Measurements from ENCODE around the gene PIGS. TPM values are rescaled to one million over a fixed set of nuclear protein-coding genes. Genes with fewer than 3 reads are reported as not detected.

Gene PIGS
- total RNA-seq, 1 donor from 2014 or later: 71.5 TPM

DNA sequence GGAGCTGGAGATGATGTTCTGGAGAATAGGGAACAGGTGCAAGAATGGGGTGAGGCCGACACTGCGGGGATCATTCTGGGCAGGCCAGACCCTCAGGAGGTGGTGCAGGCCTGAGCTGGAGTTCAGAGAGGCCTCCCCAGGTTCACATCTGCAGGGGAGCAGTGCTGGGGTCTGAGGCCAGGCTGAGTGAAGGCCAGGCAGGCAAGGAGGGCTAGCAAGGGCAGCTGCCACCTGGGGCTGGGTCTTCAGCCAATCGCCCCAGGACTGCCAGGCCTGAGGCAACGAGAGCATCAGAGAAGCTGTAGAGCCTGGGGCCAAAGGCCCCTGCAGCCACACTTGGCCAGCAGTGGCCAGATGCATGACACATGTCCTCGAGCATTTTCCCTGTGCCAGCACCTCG is 50.6 kb downstream of the PIGS start:
- no peak overlapping the region for H3K9ac ChIP-seq (ENCODE audit: low read length)
- FAIRE-seq (no peak), DNase-seq (ENCODE audit: low read depth) (no peak)
- peaks cover 2% of the 10 kb centered on the region for H3K36me3 Mint-ChIP-seq (ENCODE audit: low read depth, unreplicated experiment)
- no peaks in the 10 kb centered on the region for H4K20me1 ChIP-seq (ENCODE audit: insufficient read depth, low read length)
- no peak overlapping the region for H3K27ac ChIP-seq (ENCODE audit: low read depth, low read length)
- H3K27me3 Mint-ChIP-seq (ENCODE audit: low read depth, unreplicated experiment): peaks cover 46% of the 10 kb centered on the region
- no peak overlapping the region for H2AFZ ChIP-seq (ENCODE audit: low read depth, low read length)
- peaks cover 4% of the 10 kb centered on the region for H3K9me3 Mint-ChIP-seq (ENCODE audit: unreplicated experiment)
- no peak for TF ChIP-seq CTCF (IDR thresholded peaks at IDR 0.05; ENCODE audit: insufficient read depth, low read depth, low read length)
- no peak for TF ChIP-seq EZH2 (IDR thresholded peaks at IDR 0.05; ENCODE audit: insufficient read depth, low read length)
- peaks cover 10% of the 10 kb centered on the region for H3K4me1 ChIP-seq (ENCODE audit: insufficient read depth, low read length)
- H3K9me3 ChIP-seq (ENCODE audit: insufficient read depth, low read depth, low read length): no peaks in the 10 kb centered on the region
- no peak overlapping the region for H3K4me2 ChIP-seq (ENCODE audit: low read length)
- peaks cover 2% of the 10 kb centered on the region for H3K27me3 ChIP-seq (ENCODE audit: insufficient read depth, low read length)
- H3K27ac Mint-ChIP-seq (ENCODE audit: unreplicated experiment): no peak overlapping the region
- H3K4me3 Mint-ChIP-seq (ENCODE audit: unreplicated experiment): no peak overlapping the region
- no peaks in the 10 kb centered on the region for H3K79me2 ChIP-seq (ENCODE audit: insufficient read depth, low read length)
- H3K4me3 ChIP-seq (ENCODE audit: insufficient read depth, low read depth, low read length): no peak overlapping the region
- no peaks in the 10 kb centered on the region for H3K36me3 ChIP-seq (ENCODE audit: insufficient read depth, low read length)
- peaks cover 8% of the 10 kb centered on the region for H3K4me1 Mint-ChIP-seq (ENCODE audit: low read depth, unreplicated experiment)

GRCh38 chr17:28519236-28519635 is 52.1 kb downstream of the PIGS start:
- Histone ChIP-seq H3K27ac (ENCODE audit: low read depth, low read length) (no peak overlapping the region), H3K27me3 (ENCODE audit: insufficient read depth, low read length) (peaks cover 2% of the 10 kb centered on the region), H3K79me2 (ENCODE audit: insufficient read depth, low read length) (no peaks in the 10 kb centered on the region), H2AFZ (ENCODE audit: low read depth, low read length) (no peak overlapping the region), H3K4me2 (ENCODE audit: low read length) (no peak overlapping the region), H3K9me3 (ENCODE audit: insufficient read depth, low read depth, low read length) (no peaks in the 10 kb centered on the region), H3K9ac (ENCODE audit: low read length) (no peak overlapping the region), H3K4me1 (ENCODE audit: insufficient read depth, low read length) (no peaks in the 10 kb centered on the region), H4K20me1 (ENCODE audit: insufficient read depth, low read length) (no peaks in the 10 kb centered on the region), H3K36me3 (ENCODE audit: insufficient read depth, low read length) (no peaks in the 10 kb centered on the region), H3K4me3 (ENCODE audit: insufficient read depth, low read depth, low read length) (no peak overlapping the region)
- Mint-ChIP-seq H3K27ac (ENCODE audit: unreplicated experiment) (no peak overlapping the region), H3K9me3 (ENCODE audit: unreplicated experiment) (peaks cover 4% of the 10 kb centered on the region), H3K36me3 (ENCODE audit: low read depth, unreplicated experiment) (peaks cover 2% of the 10 kb centered on the region), H3K4me3 (ENCODE audit: unreplicated experiment) (no peak overlapping the region), H3K4me1 (ENCODE audit: low read depth, unreplicated experiment) (no peaks in the 10 kb centered on the region), H3K27me3 (ENCODE audit: low read depth, unreplicated experiment) (peaks cover 45% of the 10 kb centered on the region)
- FAIRE-seq (no peak), DNase-seq (ENCODE audit: low read depth) (no peak)
- TF ChIP-seq CTCF (IDR thresholded peaks at IDR 0.05; ENCODE audit: insufficient read depth, low read depth, low read length) (no peak), EZH2 (IDR thresholded peaks at IDR 0.05; ENCODE audit: insufficient read depth, low read length) (no peak)

GRCh38 chr17:28518578-28518977 is 52.7 kb downstream of the PIGS start:
- peaks cover 48% of the 10 kb centered on the region for H3K27me3 Mint-ChIP-seq (ENCODE audit: low read depth, unreplicated experiment)
- Histone ChIP-seq H3K36me3 (ENCODE audit: insufficient read depth, low read length) (no peaks in the 10 kb centered on the region), H4K20me1 (ENCODE audit: insufficient read depth, low read length) (no peaks in the 10 kb centered on the region), H2AFZ (ENCODE audit: low read depth, low read length) (no peak overlapping the region), H3K4me3 (ENCODE audit: insufficient read depth, low read depth, low read length) (no peak overlapping the region), H3K9me3 (ENCODE audit: insufficient read depth, low read depth, low read length) (no peaks in the 10 kb centered on the region), H3K9ac (ENCODE audit: low read length) (no peak overlapping the region), H3K4me1 (ENCODE audit: insufficient read depth, low read length) (no peaks in the 10 kb centered on the region), H3K4me2 (ENCODE audit: low read length) (no peak overlapping the region), H3K79me2 (ENCODE audit: insufficient read depth, low read length) (no peaks in the 10 kb centered on the region), H3K27me3 (ENCODE audit: insufficient read depth, low read length) (peaks cover 9% of the 10 kb centered on the region), H3K27ac (ENCODE audit: low read depth, low read length) (no peak overlapping the region)
- no peak overlapping the region for H3K27ac Mint-ChIP-seq (ENCODE audit: unreplicated experiment)
- TF ChIP-seq CTCF (IDR thresholded peaks at IDR 0.05; ENCODE audit: insufficient read depth, low read depth, low read length): no peak
- no peak for TF ChIP-seq EZH2 (IDR thresholded peaks at IDR 0.05; ENCODE audit: insufficient read depth, low read length)
- peaks cover 2% of the 10 kb centered on the region for H3K36me3 Mint-ChIP-seq (ENCODE audit: low read depth, unreplicated experiment)
- DNase-seq (ENCODE audit: low read depth): no peak
- FAIRE-seq: no peak
- H3K9me3 Mint-ChIP-seq (ENCODE audit: unreplicated experiment): peaks cover 7% of the 10 kb centered on the region
- no peak overlapping the region for H3K4me3 Mint-ChIP-seq (ENCODE audit: unreplicated experiment)
- no peaks in the 10 kb centered on the region for H3K4me1 Mint-ChIP-seq (ENCODE audit: low read depth, unreplicated experiment)
